NCI-H1105 treated with DMSO at 0.1 percent for 48 hours (cell line): Measurements from ENCODE around the gene PARD3.
"Not testable (repeated sequence)": the region's sequence is repeated elsewhere in the genome, so short reads cannot be mapped to it uniquely, and the experiment has no call there.

Experiments used
- DNase-seq: peaks from one replicate; lab custom pipeline; 2025; lab: John Stamatoyannopoulos, UW

PARD3 gene

DNA sequence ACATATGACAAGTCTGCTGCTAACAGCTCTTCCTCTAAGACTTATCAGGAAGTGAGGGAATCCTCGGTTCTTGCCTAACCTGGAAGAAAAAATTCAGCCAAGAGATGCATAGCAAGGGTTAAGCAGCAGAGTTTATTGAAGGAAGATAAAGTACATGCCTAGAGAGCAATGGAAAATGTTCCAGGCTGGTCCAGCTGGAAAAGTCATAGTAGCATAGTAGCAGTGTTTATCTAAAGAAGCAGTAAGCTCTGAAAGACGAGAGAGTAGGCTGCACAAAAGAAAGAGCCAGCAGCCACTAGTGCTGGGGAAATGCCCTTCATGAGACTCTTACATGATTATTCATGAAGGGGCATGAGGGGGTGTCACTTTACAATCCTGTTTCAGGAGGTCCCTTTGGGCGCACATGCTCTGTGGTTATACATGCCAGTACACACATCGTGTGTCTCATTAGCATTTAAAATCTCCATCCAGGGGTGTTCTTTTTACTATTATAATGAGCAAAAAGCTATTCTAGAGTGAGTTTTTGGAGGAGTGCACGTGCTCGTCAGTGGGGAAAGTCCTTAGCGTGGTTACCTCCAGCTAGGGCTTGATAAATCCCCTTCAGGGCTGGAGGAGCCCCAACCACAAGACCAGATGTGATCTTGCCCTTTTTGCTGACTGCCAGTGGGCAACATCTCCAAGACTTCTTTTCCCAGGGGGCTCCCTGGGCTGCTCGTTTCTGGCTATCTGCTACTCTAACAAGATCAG is 716.1 kb downstream of the PARD3 start:
- DNase-seq, result no peak

DNA sequence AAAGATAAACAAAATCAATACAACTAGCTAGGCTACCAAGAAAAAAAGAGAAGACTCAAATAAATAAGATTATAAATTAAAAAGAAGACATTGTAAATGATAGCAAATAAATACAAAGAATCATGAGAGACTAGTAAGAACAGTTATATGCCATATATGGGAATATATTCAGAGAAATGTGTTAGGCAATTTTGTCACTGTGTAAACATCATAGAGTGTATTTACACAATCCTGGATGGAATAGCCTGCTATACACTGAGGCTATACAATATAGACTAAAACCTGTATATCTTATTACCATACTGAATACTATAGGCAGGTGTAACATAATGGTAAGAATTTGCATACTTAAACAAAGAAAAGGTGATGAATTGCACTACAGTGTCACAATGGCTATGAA is 717.4 kb downstream of the PARD3 start:
- DNase-seq, result no peak

DNA sequence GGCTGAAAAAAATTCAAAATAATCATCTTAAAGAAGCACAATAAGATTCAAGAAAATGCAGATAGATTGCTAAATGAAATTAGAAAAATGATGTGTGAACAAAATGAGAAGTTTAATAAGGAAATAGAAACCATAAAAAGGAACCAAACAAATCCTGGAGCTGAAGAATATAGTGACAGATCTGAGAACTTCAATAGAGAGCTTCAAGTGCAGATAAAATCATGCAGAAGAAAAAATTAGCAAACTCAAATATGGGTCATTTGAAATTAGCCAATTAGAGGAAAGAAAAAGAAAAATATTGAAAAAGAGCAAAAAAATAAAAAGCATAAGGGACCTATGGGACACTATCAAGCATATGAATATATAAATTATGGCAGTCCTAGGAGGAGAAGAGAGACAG is 720.1 kb downstream of the PARD3 start:
- DNase-seq, result no peak

DNA sequence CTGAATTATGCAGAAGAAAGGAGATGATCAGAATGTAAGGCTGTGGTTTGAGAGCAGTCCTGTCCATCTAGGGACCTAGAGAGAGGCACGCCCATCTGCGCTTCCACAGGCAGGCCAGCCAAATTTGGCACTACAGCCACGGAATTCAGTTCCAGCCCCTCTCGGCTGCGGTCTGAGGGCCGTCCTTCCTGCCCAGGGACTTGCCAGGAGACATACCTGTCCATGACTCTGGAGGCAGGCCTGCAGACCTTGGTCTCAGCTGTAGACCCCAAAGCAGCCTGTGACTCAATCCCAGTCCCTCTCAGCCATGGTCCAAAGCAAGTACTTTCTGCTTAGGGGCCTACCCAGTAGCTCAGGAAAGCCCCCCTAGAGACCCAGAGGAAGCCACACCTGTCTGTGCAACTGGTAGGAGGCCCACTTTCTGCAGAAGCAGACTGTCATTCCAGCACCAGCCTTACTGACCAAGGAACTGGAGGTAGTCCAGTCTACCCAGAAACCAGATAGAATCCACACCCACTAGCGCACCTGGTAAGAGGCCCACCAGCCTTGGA is 720.9 kb downstream of the PARD3 start:
- DNase-seq, result no peak

DNA sequence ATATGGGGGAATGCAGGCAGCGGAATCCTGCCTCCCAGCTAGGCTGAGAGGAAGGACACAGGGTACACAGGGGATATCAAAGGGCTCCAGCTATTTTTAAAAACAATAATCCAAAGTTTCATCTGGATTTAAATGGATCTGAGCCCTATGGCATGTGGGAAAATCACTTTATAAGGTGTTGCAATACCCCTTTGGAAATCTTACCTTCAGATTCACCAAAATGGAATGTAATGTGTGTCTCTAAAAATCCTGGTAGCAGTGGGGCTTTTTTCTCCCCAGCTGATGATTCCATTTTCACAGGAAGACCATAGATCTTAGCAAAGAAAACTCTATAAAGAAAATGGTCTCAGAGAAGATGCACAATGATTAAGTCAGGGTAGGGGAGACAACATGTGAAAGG is 722.2 kb downstream of the PARD3 start:
- DNase-seq, result no peak

DNA sequence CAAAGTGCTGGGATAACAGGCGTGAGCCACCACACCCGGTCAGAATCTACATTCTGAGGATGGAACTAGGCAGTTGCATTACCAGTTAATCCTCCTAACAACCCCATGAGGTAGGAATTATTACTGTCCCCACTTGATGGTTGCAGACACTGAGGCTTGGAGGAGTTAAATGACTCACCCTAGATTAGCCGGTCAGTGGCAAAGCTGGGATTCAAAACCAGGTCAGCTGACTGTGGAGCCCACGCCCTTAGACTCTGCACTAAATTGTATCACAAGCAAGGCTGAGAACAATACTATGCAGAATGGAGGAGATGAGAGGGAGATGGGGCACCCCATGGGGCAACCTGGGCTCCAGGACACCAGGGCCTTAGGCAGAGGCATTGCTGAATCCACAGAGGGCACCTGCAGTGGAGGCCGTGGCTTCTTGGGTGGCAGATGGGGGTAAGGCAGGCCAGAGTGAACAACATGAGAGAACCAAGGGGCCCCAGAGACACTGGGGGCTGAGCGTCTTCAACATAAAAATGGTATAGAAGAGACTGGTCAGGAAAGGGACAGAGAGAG is 723.4 kb downstream of the PARD3 start:
- DNase-seq, result no peak

DNA sequence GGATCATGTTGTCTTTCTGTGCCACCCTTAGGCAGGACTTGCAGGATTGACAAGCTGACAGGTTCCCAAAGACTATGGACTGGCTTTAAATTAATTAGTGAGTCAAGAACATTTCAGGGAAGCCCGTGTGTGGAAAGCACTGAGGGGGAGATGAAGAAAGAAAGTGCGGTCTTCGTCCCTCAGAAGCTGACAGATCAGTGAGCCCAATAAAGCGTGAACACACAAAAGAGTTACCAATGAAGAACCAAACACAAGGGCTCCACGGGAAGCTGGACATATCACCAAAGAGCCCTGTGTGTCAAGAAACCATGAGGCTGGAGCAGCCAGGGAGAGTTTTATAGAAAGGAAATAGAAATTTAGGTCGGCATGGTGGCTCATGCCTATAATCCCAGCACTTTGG is 725.8 kb downstream of the PARD3 start:
- DNase-seq, result no peak

DNA sequence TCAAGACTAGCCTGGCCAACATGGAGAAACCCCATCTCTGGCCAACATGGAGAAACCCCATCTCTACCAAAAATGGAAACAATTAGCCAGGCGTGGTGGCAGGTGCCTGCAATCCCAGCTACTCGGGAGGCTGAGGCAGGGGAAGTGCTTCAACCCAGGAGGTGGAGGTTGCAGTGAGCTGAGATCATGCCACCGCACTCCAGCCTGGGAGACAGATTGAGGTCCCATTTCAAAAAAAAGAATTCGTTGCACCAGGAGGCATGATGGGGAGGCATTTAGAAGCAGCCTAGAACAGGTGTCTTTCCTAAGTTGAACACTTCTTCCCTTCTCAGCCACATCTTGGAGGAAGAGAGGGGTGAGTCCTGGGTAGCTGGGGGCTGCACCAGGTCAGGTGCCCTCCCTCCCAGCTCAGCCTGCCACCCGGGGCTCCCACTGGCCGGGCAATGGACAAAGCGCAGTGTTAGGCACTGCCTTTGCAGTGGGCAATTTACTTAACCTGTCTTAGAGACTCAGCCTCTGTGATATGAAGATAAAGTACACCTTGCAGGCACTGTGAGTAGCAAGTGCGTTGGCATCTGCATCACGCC is 726.8 kb downstream of the PARD3 start:
- DNase-seq, result no peak

DNA sequence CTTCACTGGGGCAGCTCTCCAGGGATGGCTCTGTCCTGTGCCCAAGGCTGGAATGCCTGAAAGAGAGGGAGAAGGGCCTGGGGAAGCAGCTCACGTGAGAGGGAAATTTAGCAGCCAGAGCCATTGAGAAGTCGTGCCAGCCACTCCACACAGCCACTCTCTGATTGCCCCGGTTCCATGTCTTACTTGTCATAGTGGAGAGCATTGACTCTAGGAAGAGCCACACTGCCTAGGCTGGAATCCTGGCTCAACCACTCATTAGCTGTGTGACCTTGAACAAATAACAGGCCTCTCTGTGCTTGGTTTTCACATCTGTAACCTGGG is 728.0 kb downstream of the PARD3 start:
- DNase-seq, result no peak

DNA sequence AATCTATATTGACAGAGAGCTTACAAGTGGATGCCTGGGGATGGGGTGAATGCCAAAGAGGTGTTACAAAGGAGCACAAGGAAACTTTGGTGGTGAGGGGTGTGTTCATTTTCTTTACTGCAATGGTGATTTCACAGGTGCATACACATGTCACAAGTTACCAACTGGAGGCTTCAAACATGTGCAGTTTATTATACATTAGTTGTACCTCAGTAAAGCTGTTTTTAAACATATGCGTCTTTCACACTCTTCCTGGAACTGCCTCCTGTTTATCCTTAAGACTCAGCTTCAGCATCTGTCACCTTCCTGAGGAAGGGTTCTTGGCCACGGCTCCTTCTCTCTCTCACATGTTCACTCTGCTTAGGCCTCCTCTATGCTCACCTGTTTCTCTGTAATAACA is 731.5 kb downstream of the PARD3 start:
- DNase-seq, result no peak

DNA sequence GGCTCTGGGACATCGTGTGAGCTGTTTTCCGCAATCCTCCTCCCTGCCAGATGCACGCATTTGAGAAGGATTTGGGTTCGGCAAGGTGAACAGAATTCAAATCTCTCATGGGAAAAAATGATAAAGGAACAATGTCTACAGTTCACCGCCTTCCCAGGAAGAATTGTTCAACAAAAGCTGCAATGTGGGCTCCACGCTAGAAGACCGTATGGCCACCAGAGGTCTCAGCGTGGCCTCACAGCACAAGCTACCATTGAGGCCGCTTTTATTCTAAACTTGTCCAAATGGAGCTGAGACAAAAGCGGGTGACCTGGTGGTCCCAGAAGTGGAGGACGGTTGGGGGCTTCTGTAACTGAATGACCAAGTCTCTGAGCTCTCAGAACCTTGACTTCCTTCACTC is 733.1 kb downstream of the PARD3 start:
- no peak for DNase-seq

DNA sequence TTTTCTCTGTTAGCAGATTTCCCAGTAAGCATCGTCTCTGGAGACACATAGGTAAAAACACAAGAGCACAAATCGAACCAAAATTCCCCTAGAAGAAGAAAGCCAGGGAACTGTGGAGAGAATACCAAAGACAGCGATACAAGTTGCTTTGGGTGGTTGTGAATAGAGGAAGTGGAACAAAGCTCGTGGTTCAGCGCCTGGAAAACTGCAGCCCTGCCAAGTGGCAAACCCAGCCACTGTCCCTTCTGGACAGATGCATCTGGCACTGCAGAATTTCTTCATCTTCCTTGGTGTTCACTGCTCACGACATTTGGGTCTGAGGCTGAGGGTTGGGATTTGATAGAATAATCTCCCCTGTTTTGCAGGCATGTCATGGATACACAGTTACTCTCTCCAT is 733.8 kb downstream of the PARD3 start:
- no peak for DNase-seq

DNA sequence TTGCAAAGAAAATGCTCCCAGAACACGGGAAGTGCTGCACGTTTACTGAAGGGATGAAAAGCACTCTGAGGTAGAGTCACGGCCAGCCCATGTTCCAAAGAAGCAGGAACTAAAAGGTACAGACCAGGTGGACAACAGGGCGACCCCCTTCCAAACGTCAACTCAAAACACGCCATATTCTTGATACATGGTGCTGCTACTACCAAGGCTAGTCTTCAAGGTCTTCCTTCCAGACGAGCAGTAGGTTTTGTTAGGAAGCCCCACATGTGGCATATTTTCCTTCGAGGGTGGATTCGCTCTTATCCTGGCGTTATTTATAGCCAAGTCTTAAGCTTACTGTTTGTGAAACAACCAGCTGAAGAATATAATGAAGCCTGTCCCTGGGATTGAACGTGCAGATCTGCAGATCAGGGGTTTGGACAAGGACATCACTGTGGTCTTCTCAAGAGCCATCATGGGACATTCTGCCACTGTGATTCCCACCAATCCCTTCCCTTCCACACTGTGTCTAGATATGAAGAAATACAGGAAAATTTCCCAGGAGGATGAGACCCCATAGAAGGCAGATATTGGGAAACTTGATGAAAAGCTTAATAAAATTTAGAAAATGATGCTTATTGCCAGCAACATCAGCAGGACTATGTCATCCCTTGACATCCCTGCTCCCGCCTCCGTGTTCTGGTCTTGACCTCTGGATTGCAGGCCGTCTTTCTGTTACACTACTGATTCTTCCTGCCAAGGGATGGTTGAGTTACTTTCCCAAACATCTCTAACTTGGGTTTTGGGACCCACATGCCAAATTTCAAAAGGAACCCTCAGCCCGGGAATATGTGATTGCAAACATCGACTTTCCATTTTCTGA is 734.4 kb downstream of the PARD3 start:
- DNase-seq, result no peak

DNA sequence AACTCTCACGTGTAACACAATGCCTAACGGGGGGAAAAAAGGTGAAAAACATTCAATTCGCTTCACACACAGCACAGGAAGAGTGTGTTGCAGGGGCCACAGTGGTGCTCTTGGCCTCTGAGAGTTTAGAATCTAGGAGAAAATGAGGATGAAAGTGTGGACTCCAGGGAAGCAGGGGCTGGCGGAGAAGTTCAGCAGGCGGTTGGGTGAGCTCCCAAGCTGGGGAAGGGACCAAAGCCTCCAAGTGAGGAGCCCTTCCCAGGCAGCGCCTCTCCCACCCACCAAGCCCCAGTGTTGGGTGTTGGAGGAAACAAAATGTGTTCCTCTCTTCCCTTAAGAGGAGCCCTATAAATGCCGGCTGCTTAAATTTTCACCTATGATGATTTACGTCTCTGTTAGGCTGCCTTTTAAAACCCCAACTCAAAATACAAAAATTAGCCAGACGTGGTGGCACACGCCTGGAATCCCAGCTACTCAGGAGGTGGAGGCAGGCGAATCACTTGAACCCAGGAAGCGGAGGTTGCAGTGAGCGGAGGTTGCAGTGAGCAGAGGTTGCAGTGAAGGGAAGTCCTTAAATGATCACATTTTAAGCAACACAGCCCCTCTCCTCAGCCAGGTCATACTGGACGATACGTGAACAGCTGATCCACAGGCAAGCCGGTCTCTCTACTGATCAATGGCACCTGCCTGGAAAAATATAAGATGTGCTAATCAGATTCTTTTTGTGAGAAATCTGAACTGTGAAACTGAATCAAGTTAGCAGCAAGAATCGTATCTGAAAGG is 735.2 kb downstream of the PARD3 start:
- DNase-seq, result no peak

DNA sequence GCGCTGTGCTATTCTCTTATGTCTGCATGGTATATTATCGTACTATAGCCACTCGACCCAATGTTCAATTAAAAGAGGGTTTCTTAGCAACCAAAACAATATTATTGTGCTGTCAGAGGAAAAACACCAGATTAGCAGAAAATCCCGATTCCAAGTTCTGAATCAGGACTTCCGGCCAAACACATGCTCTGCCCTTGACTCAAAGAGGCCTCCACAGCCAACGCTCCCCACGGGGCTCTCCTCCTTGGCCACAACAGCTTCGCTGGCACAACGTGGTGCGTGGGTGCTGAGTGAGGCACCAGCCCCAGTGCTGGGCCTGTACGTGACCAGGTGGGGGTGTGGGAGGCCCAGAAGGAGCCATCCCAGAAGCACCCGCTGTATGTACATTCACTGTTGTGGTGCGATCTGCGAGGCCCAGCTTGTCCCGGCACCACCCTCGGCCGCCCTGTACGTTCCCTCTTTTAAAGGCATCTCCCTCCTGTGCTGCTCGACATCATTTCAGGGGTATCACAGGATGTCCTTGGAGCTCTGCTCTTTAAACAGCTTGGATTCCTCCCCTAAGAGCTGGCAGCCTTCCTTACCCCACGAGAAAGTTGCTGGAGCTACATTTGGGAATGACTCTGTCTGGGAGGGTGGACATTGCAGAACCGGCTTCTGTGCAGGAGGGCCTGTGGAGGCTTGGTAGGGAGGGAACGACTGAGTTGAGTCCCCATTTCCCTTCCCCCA is 736.2 kb downstream of the PARD3 start:
- no peak for DNase-seq

DNA sequence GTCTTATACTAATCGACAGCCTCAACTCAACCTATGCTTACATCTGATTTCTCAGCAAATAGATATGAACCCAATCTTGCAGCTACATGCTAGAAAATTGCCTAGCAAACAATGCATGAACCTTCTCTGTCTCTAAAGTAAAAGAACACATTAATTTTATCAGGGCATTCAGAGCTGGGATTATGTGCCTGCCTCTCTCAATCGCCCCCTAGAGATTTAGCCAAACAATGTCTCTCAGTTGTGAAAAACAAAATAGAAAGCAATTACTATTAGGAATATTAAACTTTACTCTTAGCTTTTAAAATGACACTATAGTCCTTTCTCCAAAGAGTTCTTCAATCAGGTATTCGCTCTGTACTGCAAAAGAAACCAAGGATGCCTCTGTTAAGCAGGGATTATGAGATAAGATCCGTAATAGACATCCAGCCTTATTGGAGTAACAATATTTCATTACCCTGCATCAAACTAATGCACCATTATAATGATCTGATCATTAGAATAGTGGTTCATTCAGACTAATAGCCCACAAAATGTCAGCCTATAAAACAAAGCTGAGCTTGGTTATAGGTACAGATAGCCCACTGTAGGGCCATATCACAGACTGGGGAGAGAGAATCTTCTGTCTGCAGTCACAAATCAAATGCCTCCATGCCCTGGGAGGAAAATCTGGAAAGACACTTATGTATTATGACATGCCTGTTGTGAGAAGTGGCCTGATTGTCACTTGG is 736.9 kb downstream of the PARD3 start:
- no peak for DNase-seq

DNA sequence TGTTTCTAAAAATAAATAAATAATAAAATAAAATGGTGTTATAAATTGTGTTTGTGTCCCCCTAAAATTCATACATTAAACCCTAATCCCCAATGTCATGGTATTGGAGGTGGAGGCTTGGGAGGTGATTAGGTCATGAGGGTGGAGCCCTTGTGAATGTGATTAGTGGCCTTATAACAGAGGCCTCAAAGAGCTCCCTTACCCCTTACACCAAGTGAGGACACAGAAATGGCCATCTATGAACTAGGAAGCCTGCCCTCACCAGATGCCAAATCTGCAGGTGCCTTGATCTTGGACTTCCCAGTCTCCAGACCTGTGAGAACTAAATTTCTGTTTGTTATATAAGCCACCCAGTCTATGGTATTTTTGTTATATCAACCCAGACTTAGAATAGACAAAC is 738.7 kb downstream of the PARD3 start:
- no peak for DNase-seq

DNA sequence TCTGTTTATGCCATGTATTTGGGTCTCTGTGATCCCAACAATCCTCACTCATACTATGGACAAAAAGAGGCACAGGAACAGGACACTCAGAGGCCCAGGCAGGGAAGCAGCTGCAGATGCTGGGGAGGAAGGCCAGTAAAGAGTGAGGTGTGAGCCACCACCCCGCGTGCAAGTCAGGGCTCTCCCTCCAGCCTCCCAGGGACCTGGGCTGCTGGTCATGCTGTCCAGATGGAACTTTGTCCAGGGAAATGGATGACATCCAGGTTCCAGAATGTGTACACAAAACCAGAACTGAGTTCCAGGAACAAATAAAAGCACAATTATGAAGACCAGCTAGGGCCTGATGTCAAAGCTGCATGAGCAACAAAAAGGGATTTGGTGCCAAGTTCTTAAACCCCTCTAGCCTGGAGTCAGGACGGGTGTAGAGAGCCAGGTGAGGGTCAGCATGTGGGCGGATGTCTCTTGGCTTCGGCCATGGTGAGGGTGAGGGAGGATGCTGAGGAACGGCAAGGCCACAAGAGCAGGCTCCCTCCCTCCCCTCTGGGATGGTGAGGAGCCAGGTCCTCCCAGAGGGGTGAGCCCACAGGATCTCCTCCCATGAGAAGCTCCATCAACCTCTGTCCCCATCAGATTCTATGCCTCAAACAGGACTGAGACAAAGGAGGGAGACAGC is 739.7 kb downstream of the PARD3 start:
- DNase-seq, result no peak

DNA sequence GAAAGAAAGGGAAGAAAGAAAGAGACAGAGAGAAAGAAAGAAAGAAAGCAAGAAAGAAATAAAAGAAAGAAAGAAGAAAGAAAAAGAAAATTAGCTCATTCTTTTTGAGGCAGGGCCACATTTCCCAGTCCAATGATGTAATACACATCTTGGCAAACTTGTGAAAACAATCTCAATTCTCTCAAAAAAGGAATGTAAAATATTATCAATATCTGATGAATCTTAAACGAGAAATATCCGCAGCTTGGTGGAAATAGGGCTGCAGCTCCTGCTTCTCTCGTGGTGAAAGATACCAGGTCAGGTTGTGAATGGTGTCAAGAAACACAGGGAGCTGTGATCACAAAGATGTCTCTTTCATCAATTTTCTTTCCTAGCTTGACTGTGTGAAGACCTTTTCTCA is 741.0 kb downstream of the PARD3 start:
- DNase-seq, result no peak

DNA sequence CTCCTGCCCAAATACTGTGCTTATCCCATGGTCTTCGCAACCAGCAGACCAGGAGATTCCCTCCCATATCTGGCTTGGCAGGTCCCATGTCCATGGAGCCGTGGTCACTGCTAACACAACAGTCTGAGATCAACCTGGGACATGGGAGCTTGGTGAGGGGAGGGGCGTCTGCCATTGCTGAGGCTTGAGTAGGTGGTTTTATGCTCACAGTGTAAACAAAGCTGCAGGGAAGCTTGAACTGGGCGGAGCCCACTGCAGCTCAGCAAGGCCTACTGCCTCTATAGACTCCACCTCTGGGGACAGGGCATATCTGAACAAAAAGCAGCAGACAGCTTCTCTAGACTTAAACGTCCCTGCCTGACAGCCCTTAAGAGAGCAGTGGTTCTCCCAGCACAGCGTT is 747.4 kb downstream of the PARD3 start:
- DNase-seq, result not testable (repeated sequence)
